Activated T-cell treated with anti-CD3 and anti-CD28 coated beads for 48 hours (primary cell): Measurements from ENCODE around the gene ALKBH2.
"Not testable (repeated sequence)": the region's sequence is repeated elsewhere in the genome, so short reads cannot be mapped to it uniquely, and the experiment has no call there.

Experiments used
- DNase-seq: peaks from one replicate; pipeline ENCODE4 v3.0.0-alpha.2; 2020; ENCODE audit warnings: low read depth

The ALKBH2 gene

DNA sequence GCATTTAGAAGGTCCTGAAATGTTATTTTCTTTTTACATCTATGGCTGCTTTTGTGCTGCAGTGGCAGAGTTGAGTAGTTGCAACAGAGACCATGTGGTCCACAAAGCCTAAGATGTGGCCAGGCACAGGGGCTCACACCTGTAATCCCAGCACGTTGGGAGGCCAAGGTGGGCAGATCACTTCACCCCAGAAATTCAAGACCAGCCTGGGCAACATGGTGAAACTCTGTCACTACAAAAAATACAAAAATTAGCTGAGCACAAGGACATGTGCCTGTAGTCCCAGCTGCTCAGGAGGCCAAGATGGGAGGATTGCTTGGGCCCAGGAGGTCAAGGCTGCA lies 27.4 kb downstream of the ALKBH2 start:
- DNase-seq, result no peak

DNA sequence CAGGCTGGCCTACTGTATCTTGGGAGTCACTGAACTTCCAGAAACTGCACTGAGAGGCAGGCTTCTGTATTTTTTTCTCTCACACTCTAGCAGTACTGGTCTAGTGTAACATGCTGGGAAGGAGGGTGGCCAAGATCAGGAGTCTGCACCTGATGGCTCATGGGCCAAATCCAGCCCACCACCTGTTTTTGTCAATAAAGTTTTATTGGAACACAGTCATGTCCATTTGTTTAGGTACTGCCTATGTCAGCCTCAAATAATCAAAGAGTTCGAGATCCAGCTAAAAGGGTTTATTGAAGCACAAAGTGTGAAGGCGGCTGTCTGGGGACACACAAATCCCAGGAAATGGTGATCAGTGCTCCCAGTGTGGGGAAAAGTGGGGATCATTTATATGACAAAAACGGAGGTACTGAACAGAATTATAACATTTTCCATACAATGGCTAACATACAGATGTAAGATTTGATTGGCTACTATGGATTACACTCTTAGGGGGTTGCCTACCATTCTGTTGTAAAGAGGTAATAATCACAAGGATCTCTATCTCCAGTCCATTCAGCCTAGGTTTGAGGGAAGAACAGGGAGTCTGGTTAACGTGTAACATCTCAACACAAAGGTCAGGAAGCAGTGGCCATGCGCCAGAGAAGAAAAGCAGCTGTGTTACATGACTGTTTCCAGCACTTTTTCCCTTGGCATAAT lies 28.0 kb downstream of the ALKBH2 start:
- no peak for DNase-seq

- no peak for DNase-seq
These were observed 29.1 kb downstream of the ALKBH2 start for GRCh38 chr12:109064143-109064542.

GRCh38 chr12:109058773-109059172 lies 34.5 kb downstream of the ALKBH2 start:
- DNase-seq, result no peak

DNA sequence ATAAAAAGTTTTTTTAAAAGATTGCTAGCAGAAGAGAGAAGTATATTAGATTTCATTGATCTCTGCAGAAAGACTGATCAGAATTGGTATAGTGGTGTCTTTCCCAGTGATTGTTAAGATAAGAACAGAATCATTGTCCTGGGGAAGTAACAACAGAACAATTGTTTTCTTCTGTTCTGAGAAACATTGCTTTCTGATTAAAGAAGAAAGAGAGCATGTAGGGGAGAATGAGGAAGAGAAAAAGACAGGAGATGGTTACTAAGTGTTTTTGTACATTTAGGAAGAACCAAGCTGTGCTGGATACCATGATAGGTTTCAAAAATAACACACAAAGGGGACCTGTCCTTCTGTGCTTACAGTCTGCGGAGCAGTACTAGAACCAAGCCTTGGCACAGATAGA lies 35.9 kb downstream of the ALKBH2 start:
- no peak for DNase-seq

DNA sequence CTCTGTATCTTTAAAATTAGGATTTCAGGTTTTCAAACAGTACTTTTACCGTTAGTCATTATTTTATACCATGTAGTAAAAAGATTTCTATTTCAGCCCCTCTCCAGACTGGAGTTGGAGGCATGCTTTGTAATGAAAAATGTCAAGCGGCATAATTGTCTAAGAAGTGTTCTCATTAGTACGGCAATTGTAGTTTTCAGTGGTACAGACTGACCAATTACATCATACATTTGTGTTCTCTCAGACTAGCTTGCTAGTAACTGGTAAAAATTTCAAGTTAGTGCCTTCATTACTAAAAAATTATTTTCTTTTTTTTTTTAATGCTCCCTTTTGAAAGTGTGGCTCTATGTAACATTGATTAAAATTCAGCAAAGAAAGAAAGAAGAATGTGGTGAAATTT lies 36.4 kb downstream of the ALKBH2 start:
- no peak for DNase-seq

DNA sequence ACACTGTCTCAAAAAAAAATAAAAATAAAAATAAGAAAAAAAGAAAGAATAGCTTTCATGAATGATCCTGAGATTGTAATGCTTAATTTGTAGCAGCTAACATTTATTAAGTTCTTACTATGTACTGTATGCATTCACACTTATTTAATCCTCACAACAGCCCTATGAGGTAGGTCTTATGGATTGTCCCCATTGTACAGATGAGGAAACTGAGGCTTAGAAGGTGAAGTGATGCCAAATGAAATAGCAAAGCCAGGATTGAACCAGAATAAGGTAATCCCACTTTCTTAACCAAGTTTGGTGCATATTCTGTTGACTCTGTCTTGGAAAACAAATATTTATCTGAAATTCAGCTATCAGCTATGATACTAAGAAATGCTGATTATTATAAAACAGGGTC lies 38.8 kb downstream of the ALKBH2 start:
- no peak for DNase-seq

DNA sequence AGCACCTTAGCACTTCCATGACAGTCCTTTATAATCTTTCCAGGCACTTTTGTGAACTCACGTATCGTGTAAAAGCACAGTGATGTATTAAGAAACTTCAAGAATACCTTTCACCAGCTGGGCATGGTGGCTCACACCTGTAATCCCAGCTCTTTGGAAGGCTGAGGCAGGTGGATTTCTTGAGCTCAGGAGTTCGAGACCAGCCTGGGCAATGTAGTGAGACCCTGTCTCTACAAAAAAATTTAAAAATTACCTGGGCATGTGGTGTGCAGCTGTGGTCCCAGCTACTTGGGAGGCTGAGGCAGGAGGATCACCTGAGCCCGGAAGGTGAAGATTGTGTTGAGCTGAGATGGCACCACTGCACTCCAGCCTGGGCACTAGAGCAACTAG lies 39.2 kb downstream of the ALKBH2 start:
- DNase-seq, result not testable (repeated sequence)

DNA sequence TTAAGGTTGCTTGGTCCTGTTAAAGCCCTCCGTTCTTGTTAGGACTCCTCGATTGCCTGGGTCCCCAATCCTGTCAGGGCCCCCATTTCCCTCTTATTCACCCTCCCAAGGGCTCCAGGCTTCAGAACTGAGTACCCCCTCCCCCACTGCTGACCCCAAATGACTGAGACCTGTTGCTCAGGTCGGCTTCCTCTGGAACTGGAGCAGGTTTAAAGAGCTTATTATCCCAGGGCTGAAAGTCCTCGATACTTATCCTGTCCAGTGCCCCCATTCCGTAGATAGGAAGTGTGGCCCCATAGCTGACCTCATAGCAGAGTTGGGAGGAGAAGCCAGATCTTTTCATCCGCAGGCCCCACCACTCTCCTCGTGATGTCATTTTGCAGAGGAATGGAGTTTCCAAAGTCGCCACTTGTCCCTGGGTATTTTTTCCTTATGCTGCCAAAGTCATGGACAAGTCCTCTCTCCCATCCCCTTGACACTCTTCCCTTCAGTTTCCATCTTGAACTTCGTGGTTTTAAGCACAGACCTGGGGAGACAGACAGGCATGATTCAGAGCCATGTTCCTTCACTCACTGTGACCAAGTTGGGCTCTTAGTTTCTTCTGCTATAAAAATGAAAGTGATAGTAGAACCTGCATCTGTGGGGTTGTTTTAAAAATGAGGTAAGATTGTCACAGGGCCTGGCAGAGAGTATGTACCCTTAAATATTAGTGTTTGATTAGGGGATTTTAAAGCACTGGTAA lies 39.7 kb downstream of the ALKBH2 start:
- peak; percentile 2 for DNase-seq

DNA sequence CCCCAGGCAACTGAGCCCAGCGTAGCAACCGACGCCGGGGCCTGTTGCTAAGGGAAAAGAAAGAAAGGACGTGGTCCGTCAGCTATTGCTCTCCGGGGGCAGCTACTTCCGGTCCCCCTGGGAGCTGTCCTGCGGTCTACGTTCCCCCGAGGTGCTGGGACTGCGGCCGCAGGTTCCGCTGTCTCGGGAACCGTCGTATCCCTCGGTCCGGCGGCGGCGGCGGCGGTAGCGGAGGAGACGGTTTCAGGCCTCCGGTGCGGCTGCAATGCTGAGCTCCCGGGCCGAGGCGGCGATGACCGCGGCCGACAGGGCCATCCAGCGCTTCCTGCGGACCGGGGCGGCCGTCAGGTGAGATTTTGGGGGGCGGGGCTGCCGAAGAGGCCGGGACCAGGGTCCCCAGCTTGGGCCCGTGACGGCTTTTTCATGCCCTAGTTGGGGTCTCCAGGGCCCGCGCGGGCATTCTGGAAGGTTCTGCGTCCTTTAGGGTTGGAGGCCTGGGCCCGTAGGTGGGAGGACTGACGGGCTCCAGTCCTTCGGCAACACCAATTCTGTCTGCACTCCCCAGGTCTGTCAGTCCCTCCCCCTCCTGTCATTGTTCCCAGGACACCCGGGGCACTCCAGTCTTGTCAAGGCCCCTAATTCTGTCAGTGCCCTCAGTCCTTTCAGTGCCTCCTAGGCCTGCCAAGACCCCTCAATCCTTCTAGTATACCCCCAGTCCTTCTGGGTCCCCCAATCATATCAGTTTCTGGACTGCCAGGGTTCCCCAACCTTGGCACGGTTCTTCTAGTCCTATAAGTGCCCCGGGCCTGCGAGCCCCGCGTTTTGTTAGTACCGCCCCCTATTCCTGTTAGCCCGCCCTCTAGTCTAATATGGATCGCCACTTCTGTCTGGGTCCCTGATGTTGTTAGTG lies 40.6 kb downstream of the ALKBH2 start, which contains the start of gene USP30:
Gene USP30 (plus strand): TSS at position 163 of the 910 bp plus-strand sequence. CDS start 103 bp downstream, at position 266.
- peak; percentile 76 for DNase-seq

GRCh38 chr12:109052097-109052413 lies 41.2 kb downstream of the ALKBH2 start:
- DNase-seq, result no peak

DNA sequence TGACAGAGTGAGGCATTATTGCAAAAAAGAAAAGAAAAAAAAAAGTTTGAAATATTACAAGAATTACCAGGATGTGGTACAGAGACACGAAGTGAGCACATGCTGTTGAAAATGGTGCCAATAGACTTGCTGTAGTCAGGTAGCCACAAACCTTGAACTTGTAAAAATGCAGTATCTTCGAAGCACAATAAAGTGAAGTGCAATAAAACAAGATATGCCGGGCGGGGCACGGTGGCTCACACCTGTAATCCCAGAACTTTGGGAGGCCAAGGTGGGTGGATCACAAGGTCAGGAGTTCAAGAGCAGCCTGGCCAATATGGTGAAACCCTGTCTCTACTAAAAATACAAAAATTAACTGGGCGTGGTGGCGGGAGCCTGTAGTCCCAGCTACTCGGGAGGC lies 43.5 kb downstream of the ALKBH2 start:
- DNase-seq, result not testable (repeated sequence)

DNA sequence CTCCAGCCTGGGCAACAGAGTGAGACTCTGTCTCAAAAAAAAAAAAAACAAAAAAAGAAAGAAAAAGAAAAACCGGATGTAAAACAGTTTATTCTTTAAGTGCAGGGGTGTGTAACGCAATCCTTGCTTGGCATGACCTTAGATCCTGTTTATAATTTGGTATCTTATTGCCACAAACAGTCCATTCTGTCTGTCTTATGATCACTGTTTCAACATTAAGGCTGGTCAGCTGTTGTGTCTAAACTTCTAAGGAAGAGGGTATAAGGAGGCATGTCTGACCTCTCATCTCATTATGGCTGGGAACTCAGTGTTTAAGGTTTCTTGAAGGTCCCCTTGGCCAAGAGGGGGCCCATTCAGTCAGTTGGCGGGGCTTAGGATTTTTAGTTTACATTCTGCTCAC lies 44.6 kb downstream of the ALKBH2 start:
- not testable (repeated sequence) for DNase-seq

- no peak for DNase-seq
These were observed 46.0 kb downstream of the ALKBH2 start for GRCh38 chr12:109047081-109047805.

- DNase-seq, result no peak
These were observed 49.0 kb downstream of the ALKBH2 start for GRCh38 chr12:109044241-109044640.
